Keratinocyte (primary cell): ENCODE data around the gene TNFAIP8.

Experiments used
- EZH2 ChIP-seq: IDR thresholded peaks from one replicate; pipeline ENCODE4 v1.6.1; 2012; ENCODE audit warnings: inconsistent platforms, mild to moderate bottlenecking, low read length, moderate library complexity
- TF ChIP-seq, protein P1 (sequence below), 3 experiments: IDR thresholded peaks in 1 of 3; conservative IDR thresholded peaks in 1 of 3; optimal IDR thresholded peaks in 1 of 3; 2 replicates in 2 of 3; 3 replicates in 1 of 3; pipeline versions ENCODE3 to v1.5.1; 2011; ENCODE audit warnings: low read length in 3 of 3, mild to moderate bottlenecking in 3 of 3, moderate library complexity in 2 of 3, control low read depth in 1 of 3, inconsistent platforms in 1 of 3; ENCODE audit not compliant: insufficient read depth in 2 of 3; ENCODE audit errors: extremely low read depth in 1 of 3

DNA sequence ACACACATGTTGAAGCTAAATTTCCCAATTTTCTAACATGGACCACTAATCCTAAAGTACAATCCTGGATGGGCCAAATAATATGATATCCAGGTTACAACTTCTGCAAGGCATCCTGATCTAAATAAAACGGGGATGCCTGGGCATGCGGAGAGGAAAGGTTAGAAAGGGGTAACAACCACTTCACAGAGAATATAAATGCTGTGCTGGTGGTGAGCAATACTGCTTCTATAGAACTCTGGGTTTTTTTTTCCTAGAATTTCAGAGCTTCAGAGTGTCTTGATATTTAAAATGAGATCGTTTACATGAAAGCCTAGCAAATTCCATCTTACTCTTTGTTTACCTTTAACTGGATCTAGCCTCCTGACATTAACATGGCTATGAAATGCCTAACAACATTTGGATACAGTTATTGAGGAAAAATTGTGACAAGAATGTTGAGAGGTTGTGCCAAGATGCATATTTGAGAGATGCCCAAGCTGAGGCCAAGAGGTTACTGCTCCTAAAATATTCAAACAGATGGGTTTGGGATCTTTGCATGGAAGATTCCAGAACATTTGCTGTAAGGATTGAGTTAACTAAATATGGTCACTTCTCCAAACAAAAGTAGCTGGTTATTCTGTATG is 22.4 kb downstream of the TNFAIP8 start:
- no peak for TF ChIP-seq EZH2
- TF ChIP-seq, protein P1, sequence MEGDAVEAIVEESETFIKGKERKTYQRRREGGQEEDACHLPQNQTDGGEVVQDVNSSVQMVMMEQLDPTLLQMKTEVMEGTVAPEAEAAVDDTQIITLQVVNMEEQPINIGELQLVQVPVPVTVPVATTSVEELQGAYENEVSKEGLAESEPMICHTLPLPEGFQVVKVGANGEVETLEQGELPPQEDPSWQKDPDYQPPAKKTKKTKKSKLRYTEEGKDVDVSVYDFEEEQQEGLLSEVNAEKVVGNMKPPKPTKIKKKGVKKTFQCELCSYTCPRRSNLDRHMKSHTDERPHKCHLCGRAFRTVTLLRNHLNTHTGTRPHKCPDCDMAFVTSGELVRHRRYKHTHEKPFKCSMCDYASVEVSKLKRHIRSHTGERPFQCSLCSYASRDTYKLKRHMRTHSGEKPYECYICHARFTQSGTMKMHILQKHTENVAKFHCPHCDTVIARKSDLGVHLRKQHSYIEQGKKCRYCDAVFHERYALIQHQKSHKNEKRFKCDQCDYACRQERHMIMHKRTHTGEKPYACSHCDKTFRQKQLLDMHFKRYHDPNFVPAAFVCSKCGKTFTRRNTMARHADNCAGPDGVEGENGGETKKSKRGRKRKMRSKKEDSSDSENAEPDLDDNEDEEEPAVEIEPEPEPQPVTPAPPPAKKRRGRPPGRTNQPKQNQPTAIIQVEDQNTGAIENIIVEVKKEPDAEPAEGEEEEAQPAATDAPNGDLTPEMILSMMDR (optimal IDR thresholded peaks at IDR 0.05 in 1 of 3, IDR thresholded peaks at IDR 0.05 in 1 of 3, conservative IDR thresholded peaks at IDR 0.05 in 1 of 3; ENCODE audit: extremely low read depth in 1 of 3, insufficient read depth in 2 of 3, low read length in 3 of 3) = no peak
